IPS-15b (cell line): Measurements from ENCODE around the gene SLC50A1.
A peak's percentile ranks its signal among the peaks of the same experiment; 100 is the strongest.
"Not testable (repeated sequence)": the region's sequence is repeated elsewhere in the genome, so short reads cannot be mapped to it uniquely, and the experiment has no call there.

Experiments
- H3K27me3 ChIP-seq: one replicate; pipeline ENCODE4 v1.6.1; 2013; ENCODE audit warnings: low read length; ENCODE audit not compliant: control insufficient read depth, insufficient read depth
- H3K36me3 ChIP-seq: one replicate; pipeline ENCODE4 v1.6.1; 2013; ENCODE audit warnings: low read length; ENCODE audit not compliant: control insufficient read depth, insufficient read depth
- H3K4me1 ChIP-seq: one replicate; pipeline ENCODE4 v1.6.1; 2013; ENCODE audit warnings: mild to moderate bottlenecking, low read length; ENCODE audit not compliant: control insufficient read depth, insufficient read depth
- H3K4me3 ChIP-seq: one replicate; pipeline ENCODE4 v1.5.1; 2013; ENCODE audit warnings: low read depth, low read length
- H3K9ac ChIP-seq: one replicate; pipeline ENCODE4 v1.6.1; 2013; ENCODE audit warnings: low read depth, mild to moderate bottlenecking, low read length
- H3K9me3 ChIP-seq: one replicate; pipeline ENCODE4 v1.6.1; 2013; ENCODE audit warnings: mild to moderate bottlenecking, low read length; ENCODE audit not compliant: control insufficient read depth, insufficient read depth

The SLC50A1 gene

DNA sequence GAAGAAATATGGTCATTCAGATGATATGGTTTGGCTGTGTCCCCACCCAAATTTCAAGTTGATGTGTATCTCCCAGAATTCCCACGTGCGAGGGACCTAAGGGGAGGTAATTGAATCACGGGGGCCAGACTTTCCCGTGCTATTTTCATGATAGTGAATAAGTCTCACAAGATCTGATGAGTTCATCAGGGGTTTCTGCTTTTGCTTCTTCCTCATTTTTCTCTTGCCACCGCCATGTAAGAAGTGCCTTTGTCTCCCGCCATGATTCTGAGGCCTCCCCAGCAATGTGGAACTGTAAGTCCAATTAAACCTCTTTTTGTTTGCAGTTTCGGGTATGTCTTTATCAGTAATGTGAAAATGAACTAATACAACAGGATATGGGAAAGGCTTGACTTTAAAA lies 6.1 kb downstream of the SLC50A1 start:
- Histone ChIP-seq H3K4me1 (peaks cover 2% of the 10 kb centered on the region), H3K9me3 (no peaks in the 10 kb centered on the region), H3K4me3 (no peak overlapping the region), H3K27me3 (peaks cover 6% of the 10 kb centered on the region), H3K36me3 (no peaks in the 10 kb centered on the region), H3K9ac (no peak overlapping the region)

DNA sequence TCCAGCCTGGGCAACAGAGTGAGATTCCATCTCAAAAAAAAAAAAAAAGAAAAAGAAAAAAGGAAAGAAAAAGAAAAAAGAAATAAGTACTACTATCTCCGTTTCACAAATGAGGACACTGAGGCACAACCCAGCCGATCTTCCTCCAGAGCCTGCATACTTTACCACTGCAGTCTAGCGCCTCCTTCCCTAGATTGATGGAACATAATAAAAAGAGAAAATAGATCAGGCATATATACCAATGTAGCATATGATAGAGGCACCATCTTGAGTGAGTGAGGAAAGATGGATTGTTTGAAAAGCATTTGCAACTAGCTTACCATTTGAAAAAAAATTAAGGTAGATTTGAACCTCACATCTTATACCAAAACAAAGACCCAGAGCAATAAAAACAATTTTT lies 9.8 kb downstream of the SLC50A1 start:
- Histone ChIP-seq H3K4me1 (no peaks in the 10 kb centered on the region), H3K9ac (no peak overlapping the region), H3K4me3 (no peak overlapping the region), H3K36me3 (no peaks in the 10 kb centered on the region), H3K27me3 (peaks cover 6% of the 10 kb centered on the region), H3K9me3 (no peaks in the 10 kb centered on the region)

DNA sequence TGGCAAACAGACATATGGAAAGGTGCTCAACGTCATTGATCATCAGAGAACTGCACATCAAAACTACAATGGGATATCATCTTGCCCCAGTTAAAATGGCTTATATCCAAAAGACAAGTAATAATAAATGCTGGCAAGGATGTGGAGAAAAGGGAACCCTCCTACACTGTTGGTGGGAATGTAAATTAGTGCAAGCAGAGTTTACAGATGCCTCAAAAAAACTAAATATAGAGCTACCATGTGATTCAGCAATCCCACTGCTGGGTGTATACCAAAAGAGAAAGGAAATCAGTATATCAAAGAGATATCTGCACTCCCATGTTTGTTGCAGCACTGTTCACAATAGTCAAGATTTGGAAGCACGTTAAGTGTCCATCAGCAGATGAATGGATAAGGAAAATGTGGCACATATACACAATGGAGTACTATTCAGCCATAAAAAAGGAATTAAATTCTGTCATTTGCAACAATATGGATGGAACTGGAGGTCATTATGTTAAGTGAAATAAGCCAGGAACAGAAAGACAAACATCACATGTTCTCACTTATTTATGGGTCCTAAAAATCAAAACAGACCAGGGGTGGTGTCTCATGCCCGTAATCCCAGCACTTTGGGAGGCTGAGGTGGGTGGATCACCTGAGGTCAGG lies 20.5 kb downstream of the SLC50A1 start:
- H3K36me3 ChIP-seq, H3K9ac ChIP-seq, H3K4me3 ChIP-seq, H3K27me3 ChIP-seq, H3K4me1 ChIP-seq, H3K9me3 ChIP-seq: not testable (repeated sequence)

DNA sequence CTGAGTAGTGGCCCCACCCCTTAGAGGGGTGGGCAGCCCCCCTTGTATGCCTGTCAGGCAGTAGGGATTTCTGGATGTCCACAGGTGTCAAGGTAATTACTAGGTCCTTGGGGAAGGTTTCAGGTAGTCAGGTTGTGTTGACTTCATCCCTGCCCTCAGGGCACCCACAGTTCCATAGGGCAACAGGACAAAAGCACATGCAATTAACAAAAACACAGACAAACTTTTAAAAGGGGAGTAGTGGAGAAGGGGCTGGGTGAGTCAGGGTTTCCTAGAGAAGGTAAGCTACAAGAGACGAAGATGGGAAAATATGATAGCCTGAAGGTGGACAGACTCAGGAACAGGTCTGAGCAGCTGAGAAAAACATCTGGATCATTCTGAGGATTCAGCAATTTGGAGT lies 23.3 kb downstream of the SLC50A1 start:
- Histone ChIP-seq H3K36me3 (no peaks in the 10 kb centered on the region), H3K4me3 (no peak overlapping the region), H3K4me1 (no peaks in the 10 kb centered on the region), H3K9ac (no peak overlapping the region), H3K27me3 (no peaks in the 10 kb centered on the region), H3K9me3 (no peaks in the 10 kb centered on the region)

DNA sequence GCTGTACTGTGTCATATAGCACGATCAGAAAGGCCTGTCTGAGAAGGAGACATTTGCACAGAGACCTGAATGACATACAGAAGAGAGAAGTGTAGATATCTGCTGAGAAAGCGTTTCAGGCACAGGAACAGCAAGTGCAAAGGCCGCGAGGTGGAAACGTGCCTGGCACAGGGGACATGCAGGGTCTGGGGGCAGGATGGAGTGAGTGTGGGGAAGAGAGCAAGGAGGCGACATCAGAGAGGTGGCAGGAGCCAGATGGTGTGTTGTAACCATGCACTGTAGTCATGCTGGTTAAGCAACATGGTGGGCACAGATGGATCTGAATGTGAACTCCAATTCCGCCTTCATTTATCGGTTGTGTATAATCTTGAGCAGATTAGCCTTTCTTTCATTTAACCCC lies 24.5 kb downstream of the SLC50A1 start:
- no peak overlapping the region for H3K9ac ChIP-seq
- no peaks in the 10 kb centered on the region for H3K9me3 ChIP-seq
- H3K4me1 ChIP-seq, result no peaks in the 10 kb centered on the region
- no peak overlapping the region for H3K4me3 ChIP-seq
- no peaks in the 10 kb centered on the region for H3K36me3 ChIP-seq
- H3K27me3 ChIP-seq, result no peaks in the 10 kb centered on the region

DNA sequence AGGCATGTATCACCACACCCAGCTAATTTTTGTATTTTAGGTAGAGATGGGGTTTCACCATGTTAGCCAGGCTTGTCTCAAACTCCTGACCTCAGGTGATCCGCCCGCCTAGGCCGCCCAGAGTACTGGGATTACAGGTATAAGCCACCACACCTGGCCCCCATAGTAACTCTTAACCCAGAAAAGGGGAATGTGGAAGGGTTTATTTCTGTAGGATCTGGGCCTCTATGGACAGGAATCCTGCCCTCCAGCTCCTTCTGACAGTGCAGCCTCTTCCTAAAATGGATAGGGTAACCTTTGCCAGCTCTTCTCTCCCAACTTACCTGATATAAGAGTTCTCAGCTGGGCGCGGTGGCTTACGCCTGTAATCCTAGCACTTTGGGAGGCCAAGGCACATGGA lies 27.0 kb downstream of the SLC50A1 start:
- H3K4me3 ChIP-seq, H3K36me3 ChIP-seq, H3K9me3 ChIP-seq, H3K4me1 ChIP-seq, H3K27me3 ChIP-seq, H3K9ac ChIP-seq: not testable (repeated sequence)

DNA sequence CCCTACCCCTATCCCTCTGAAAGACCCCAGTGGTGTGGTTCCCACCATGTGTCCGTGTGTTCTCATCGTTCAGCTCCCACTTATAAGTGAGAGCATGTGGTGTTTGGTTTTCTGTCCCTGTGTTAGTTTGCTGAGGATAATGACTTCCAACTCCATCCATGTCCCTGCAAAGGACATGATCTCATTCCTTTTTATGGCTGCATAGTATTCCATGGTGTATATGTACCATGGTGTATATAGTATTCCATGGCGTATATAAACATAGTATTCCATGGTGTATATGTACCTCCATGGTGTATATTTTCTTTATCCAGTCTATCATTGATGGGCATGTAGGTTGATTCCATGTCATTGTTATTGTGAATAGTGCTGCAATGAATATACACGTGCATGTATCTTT lies 28.1 kb downstream of the SLC50A1 start:
- H3K36me3 ChIP-seq, H3K9me3 ChIP-seq, H3K9ac ChIP-seq, H3K4me3 ChIP-seq, H3K27me3 ChIP-seq, H3K4me1 ChIP-seq: not testable (repeated sequence)

DNA sequence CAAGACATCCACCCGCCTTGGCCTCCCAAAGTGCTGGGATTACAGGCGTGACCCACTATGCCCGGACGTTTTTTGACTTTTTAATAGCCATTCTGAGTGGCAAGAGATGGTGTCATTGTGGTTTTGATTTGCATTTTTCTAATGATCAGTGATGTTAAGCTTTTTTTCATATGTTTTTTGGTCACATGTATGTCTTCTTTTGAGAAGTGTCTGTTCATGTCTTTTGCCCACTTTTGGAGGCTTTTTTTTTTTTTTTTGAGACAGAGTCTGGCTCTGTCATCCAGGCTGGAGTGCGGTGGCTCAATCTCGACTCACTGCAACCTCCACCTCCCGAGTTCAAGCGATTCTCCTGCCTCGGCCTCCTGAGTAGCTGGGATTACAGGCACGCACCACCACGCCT lies 29.0 kb downstream of the SLC50A1 start:
- H3K4me3 ChIP-seq, H3K36me3 ChIP-seq: not testable (repeated sequence)

DNA sequence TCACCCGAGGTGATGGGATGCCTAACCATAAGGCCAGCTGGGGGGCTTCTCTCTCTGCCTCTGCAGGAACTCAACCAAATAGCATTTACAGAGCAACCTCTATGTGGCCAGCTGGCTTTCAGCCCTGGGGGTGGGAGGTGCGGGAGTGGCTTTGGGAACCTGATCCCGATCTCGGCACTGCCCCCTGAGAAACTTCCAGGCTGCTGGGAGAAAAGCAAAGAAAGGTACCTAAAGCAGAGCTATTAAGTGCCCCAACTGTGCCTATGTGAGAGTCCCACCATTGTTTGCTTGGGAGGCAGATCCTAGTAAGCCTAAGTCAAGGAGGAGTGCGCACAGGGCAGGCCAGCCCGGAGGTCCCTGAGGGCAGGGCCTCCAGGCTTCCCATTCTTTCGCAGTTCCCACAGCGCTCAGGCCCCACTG lies 30.4 kb downstream of the SLC50A1 start:
- no peaks in the 10 kb centered on the region for H3K27me3 ChIP-seq
- H3K4me3 ChIP-seq, result peak overlapping the region; percentile 76
- no peak overlapping the region for H3K9ac ChIP-seq
- H3K9me3 ChIP-seq, result no peaks in the 10 kb centered on the region
- H3K4me1 ChIP-seq, result peaks cover 3% of the 10 kb centered on the region
- H3K36me3 ChIP-seq, result peaks cover 3% of the 10 kb centered on the region

More for the DNA sequence above, 29.0 kb downstream of the SLC50A1 start:
- H3K9ac ChIP-seq, H3K4me1 ChIP-seq, H3K27me3 ChIP-seq, H3K9me3 ChIP-seq: not testable (repeated sequence)

DNA sequence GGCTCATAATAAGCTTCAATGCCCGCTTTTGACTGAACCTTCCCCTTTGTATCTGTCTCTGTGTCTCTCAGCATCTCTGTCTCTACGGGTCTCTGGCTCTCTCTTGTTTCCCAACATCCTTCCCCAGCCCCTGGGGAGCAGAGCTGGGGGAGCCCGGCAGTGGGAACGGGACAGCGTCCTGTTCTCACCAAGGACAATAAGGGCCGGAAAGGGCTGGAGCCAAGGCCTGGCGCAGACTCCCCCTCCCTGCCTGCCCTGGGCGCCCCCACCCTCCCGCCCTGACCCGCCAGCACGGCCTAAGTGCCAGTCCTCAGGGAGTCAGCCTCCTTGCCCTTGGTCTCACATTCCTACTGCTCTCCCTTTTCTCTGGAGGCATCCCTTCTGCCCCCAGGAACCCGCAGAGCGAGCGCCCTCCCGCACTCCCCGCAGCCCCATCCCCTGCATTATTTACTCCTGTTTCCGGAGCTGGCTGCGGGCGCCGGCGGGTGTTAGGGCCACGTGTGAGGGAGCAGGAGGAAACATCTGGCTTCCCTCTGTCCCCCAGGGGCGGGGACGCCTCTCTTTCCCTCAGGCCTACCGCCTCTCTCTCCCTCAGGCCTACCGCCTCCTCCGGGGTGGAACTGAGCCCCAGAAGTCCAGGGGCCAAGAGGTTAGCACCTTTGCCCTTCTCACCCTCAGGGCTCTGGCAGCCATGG lies 31.0 kb downstream of the SLC50A1 start:
- H3K27me3 ChIP-seq, result no peaks in the 10 kb centered on the region
- peaks cover 3% of the 10 kb centered on the region for H3K4me1 ChIP-seq
- no peaks in the 10 kb centered on the region for H3K9me3 ChIP-seq
- no peak overlapping the region for H3K9ac ChIP-seq
- H3K36me3 ChIP-seq, result peaks cover 3% of the 10 kb centered on the region
- H3K4me3 ChIP-seq, result peak overlapping the region; percentile 76

DNA sequence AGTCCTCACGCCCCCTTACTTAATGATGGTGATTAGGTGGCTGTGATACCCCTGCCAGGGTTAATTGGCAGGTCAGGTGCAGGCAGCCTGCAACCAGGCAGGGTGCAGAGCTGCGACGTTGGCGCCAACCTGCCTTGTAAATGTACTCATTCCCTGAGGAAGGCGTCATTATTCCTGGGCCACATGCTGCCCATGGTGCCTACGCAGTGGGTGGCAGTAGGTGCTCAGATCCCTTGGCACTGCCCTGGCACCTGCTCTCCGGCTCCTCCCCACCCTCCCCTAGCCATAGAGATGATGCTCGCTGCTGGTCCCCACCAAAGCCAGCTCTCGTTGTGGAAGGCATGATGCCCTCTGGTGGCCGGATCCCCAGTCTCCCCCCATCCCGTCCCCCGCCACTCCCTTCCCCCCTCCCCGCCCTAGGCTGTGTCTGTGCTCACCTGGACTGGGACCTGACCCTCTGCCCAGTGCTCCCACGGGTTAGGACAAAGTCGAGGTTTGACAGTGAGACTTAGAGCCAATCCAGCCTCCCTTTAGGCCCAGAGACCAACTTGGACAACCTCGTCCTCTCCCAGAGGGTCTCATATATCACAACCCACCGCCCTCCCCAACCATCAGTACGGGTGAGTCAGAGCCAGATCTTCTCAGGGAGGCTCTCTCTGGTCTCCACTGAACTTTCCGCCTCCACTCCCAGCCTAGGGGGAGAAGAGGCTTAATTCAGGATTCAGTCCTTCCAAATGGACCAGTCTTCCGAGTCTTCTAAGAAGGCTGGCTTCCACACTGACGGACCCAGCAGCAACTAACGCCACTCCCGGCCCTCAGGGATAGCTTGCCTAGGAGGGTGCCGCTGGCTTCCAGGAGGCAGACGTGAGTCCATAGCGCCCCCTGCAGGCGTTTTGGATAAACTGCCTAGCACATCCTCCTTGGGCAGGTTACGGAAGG lies 31.8 kb downstream of the SLC50A1 start:
- H3K9me3 ChIP-seq, result no peaks in the 10 kb centered on the region
- H3K9ac ChIP-seq, result no peak overlapping the region
- no peaks in the 10 kb centered on the region for H3K27me3 ChIP-seq
- H3K4me3 ChIP-seq, result peak overlapping the region; percentile 76
- peaks cover 3% of the 10 kb centered on the region for H3K36me3 ChIP-seq
- H3K4me1 ChIP-seq, result peaks cover 3% of the 10 kb centered on the region

DNA sequence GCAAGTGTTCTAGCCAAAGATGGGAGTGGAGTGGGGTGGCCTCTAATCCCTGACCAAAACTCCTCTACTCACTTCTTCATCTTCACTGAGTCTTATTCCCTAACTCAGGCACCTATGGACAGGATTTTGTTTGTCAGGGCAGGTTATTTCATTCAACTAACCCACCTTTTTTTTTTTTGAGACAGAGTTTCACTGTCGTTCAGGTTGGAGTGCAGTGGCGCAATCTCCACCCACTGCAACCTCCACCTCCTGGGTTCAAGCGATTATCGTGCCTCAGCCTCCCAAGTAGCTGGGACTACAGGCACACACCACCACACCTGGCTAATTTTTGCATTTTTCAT lies 32.4 kb downstream of the SLC50A1 start:
- H3K9ac ChIP-seq, H3K4me3 ChIP-seq, H3K27me3 ChIP-seq, H3K4me1 ChIP-seq, H3K9me3 ChIP-seq, H3K36me3 ChIP-seq: not testable (repeated sequence)
